Fibroblast of lung (primary cell): ENCODE data around the gene STK16. TPM values are rescaled to one million over a fixed set of nuclear protein-coding genes. Genes with fewer than 3 reads are reported as not detected.

ENCODE experiments used
- DNase-seq, 2 donors: peaks; one replicate each; pipeline versions ENCODE4 v3.0.0 to v3.0.0-alpha.2; 2010; ENCODE audit warnings: low read depth in 2 of 2
- H2AFZ ChIP-seq: 2 replicates; pipeline ENCODE4 v1.5.1; 2012; ENCODE audit warnings: low read length, control low read depth, inconsistent platforms
- H3K27ac ChIP-seq: 2 replicates; pipeline ENCODE4 v1.5.1; 2011; ENCODE audit warnings: low read length, control low read depth; ENCODE audit not compliant: insufficient read depth
- H3K27me3 ChIP-seq: 2 replicates; pipeline ENCODE4 v1.5.1; 2011; ENCODE audit warnings: mild to moderate bottlenecking, low read length; ENCODE audit not compliant: control insufficient read depth, insufficient read depth
- H3K36me3 ChIP-seq: 2 replicates; pipeline ENCODE4 v1.5.1; 2011; ENCODE audit warnings: low read length; ENCODE audit not compliant: control insufficient read depth, insufficient read depth
- H3K4me1 ChIP-seq: 2 replicates; pipeline ENCODE4 v1.5.1; 2011; ENCODE audit warnings: low read length; ENCODE audit not compliant: control insufficient read depth, insufficient read depth; ENCODE audit errors: extremely low read depth
- H3K4me2 ChIP-seq: 2 replicates; pipeline ENCODE4 v1.5.1; 2011; ENCODE audit warnings: low read length, control low read depth; ENCODE audit not compliant: insufficient read depth; ENCODE audit errors: extremely low read depth
- H3K4me3 ChIP-seq, 4 experiments: fragments of 200-600 bp in 1 of 4; sonication (generic) in 1 of 4; replicated peaks in 1 of 4; 2 replicates each; pipeline ENCODE4 v1.5.1; 2011 to 2016; ENCODE audit warnings: low read length in 4 of 4, low read depth in 3 of 4, mild to moderate bottlenecking in 3 of 4, control low read depth in 2 of 4, inconsistent platforms in 1 of 4, mixed read lengths in 1 of 4; ENCODE audit not compliant: insufficient read depth in 1 of 4; ENCODE audit errors: control extremely low read depth in 1 of 4
- H3K79me2 ChIP-seq: 2 replicates; pipeline ENCODE4 v1.5.1; 2012; ENCODE audit warnings: mild to moderate bottlenecking, low read length, inconsistent platforms; ENCODE audit not compliant: control insufficient read depth, insufficient read depth
- H3K9ac ChIP-seq: 2 replicates; pipeline ENCODE4 v1.5.1; 2011; ENCODE audit warnings: mild to moderate bottlenecking, low read length, control low read depth; ENCODE audit not compliant: insufficient read depth
- H3K9me3 ChIP-seq: 2 replicates; pipeline ENCODE4 v1.5.1; 2012; ENCODE audit warnings: low read depth, low read length; ENCODE audit not compliant: control insufficient read depth, insufficient read depth
- H4K20me1 ChIP-seq: 2 replicates; pipeline ENCODE4 v1.5.1; 2011; ENCODE audit warnings: low read length; ENCODE audit not compliant: control insufficient read depth, insufficient read depth; ENCODE audit errors: extremely low read depth
- EZH2 ChIP-seq: IDR thresholded peaks from 2 replicates; pipeline ENCODE4 v1.5.1; 2012; ENCODE audit warnings: low read length, control low read depth, mild to moderate bottlenecking; ENCODE audit errors: missing control alignments
- polyA plus RNA-seq, 2 donors: library from polyadenylated mRNA; depleted of rRNA in 1 of 2; stranded (reverse) in 1 of 2; unstranded in 1 of 2; fragments of >200 nt; gene quantifications; 2 replicates each; pipeline ENCODE4 v1.2.1, GENCODE V29; 2011 to 2012; ENCODE audit warnings: missing spikeins in 1 of 2
- total RNA-seq: library from RNA; depleted of rRNA; stranded (reverse); fragments of >200 nt; gene quantifications from 2 replicates; pipeline ENCODE4 v1.2.1, GENCODE V29; 2014
- TF ChIP-seq, protein P1 (sequence below), 2 donors: IDR thresholded peaks in 1 of 2; conservative IDR thresholded peaks in 1 of 2; 1 replicate in 1 of 2; 2 replicates in 1 of 2; pipeline ENCODE4 v1.5.1; 2011 to 2012; ENCODE audit warnings: low read length in 2 of 2, control low read depth in 1 of 2, inconsistent platforms in 1 of 2, low read depth in 1 of 2, mild to moderate bottlenecking in 1 of 2

The STK16 gene
- total and polyA plus RNA-seq, 2 donors (not counting 1 experiment from before 2014, with no cell fraction given): 30.7 to 35.7 TPM

DNA sequence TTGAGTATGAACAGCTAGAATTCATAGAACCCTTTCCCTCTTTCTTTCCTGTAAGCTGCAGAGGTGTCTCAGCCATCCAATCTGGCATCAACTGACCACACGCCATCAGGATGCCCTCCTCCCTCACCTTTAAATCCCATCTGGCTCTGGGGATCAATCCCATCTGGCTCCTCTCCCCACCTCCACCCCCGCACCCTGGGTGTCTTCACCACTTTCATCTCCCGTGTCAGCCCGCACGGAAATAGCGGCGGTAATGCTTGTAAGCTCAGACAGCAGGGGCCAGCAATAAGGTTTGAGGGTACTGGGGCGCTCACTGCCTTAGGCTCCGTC lies 7.3 kb downstream of the STK16 start:
- H3K4me2 ChIP-seq: peak overlapping the region; percentile 98
- H3K4me1 ChIP-seq: peaks cover 23% of the 10 kb centered on the region
- no peak for DNase-seq
- H3K9ac ChIP-seq: no peak overlapping the region
- H3K27ac ChIP-seq: no peak overlapping the region
- peaks cover 12% of the 10 kb centered on the region for H3K27me3 ChIP-seq
- no peaks in the 10 kb centered on the region for H3K9me3 ChIP-seq
- TF ChIP-seq, protein P1, sequence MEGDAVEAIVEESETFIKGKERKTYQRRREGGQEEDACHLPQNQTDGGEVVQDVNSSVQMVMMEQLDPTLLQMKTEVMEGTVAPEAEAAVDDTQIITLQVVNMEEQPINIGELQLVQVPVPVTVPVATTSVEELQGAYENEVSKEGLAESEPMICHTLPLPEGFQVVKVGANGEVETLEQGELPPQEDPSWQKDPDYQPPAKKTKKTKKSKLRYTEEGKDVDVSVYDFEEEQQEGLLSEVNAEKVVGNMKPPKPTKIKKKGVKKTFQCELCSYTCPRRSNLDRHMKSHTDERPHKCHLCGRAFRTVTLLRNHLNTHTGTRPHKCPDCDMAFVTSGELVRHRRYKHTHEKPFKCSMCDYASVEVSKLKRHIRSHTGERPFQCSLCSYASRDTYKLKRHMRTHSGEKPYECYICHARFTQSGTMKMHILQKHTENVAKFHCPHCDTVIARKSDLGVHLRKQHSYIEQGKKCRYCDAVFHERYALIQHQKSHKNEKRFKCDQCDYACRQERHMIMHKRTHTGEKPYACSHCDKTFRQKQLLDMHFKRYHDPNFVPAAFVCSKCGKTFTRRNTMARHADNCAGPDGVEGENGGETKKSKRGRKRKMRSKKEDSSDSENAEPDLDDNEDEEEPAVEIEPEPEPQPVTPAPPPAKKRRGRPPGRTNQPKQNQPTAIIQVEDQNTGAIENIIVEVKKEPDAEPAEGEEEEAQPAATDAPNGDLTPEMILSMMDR (conservative IDR thresholded peaks at IDR 0.05 in 1 of 2, IDR thresholded peaks at IDR 0.05 in 1 of 2; ENCODE audit: low read depth in 1 of 2, low read length in 2 of 2): no peak
- peak; percentile 54 for TF ChIP-seq EZH2
- peaks cover under 1% of the 10 kb centered on the region for H3K79me2 ChIP-seq
- no peaks in the 10 kb centered on the region for H4K20me1 ChIP-seq
- peaks cover 9% of the 10 kb centered on the region for H3K36me3 ChIP-seq
- H3K4me3 ChIP-seq: peak overlapping the region; percentile 7 to 66 (median 42)
- H2AFZ ChIP-seq: no peak overlapping the region

DNA sequence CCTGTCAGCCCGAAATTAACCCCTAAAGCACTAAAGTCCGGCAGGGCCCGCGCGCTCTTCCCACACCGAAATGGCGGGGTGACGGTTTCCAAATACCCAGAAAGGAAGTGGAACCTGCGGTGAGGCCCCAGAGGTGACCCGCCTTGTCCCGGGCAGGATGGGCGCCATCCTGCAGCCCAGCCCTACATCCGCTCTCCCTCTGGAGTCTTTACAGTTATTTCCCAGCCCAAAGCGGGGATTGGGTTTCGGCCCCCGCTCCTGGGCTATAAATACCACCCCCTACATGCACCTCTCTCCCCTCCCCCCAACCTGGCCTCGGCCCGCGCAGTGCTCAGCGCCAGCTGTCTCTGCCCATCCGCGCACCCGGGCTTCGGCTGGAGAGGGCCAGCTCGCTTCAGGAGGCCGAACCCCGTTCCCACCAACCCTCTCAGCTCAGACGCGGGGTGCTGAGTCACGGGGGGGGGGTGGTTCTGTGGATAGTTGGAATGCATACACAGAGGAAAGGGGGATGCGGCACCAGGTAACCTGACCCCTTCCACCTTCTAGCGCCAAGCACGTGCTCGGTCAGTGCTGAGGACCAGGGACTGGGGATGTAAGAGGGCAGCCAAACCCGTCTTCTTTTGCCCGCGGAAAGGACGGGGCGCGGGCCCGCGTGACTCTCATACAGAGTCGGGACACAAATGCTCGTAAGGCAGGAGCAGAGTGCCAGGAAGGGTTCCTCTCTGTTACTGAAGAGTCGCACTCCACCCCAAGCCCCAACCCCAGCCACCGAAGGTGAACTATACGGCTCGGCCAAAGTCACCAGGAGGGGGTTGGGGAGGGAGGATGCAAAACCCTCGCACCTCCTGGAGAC lies 7.8 kb downstream of the STK16 start, which contains the start of gene TUBA4B:
TUBA4B (plus strand) TSS at position 344 of the 853 bp plus-strand sequence; CDS start at position 509, 165 bp downstream.
- Histone ChIP-seq H3K27ac (peak within 1 kb of the TSS; percentile 10), H3K4me3 (peak within 1 kb of the TSS; percentile 39 to 66 (median 52)), H3K9me3 (no peaks in the 10 kb centered on the region), H3K4me2 (peak within 1 kb of the TSS; percentile 98), H3K27me3 (peaks cover 12% of the 10 kb centered on the region), H3K9ac (peak within 1 kb of the TSS; percentile 40), H3K79me2 (no peaks in the 10 kb centered on the region), H2AFZ (peak within 1 kb of the TSS; percentile 67), H4K20me1 (no peaks in the 10 kb centered on the region), H3K4me1 (peaks cover 23% of the 10 kb centered on the region), H3K36me3 (peaks cover 8% of the 10 kb centered on the region)
- DNase-seq: peak in 1 of 2 donors; percentile 50
- TF ChIP-seq, protein P1 (conservative IDR thresholded peaks at IDR 0.05 in 1 of 2, IDR thresholded peaks at IDR 0.05 in 1 of 2; ENCODE audit: low read depth in 1 of 2, low read length in 2 of 2): no peak
- TF ChIP-seq EZH2: no peak

DNA sequence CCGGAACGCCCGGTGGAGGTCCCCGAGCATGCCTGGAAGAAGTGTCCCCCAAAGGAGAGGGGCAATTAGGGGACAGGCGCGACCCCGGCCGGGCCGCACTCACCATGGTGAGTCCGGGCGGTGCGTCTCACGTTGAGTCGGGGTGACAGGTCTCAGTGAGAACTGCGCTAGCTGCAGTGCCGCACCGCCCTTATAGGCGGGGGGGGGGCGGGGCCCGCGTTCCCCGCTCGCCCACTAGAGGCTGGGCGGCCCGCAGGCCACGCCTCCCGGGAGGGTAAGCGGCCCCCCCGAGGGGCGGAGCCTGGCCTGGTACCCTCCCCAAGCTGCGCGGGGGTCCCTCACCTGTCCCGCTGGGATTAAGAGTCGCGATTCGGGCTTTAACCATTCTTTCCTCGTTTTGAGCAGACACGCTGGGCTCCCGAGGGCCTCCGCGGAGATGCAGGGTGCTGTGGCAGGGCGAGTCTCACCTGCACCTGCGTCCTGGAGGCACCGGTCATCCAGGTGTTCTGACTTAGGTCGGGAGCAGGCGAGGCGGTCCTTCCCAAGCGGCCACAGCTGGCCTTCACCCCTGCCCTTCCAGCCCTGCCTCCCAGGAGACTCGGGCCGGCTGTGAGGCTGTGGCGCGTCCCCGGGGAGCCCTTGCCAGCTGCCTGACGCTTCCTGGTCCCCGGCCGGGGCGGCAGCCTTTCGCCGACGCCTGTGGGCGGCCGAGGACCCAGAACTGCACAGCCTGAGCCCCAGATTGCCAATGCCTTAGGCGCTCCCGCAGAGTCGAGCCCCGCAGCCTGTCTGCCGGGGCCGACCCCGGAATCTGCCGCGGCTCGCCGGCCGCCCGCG lies 8.7 kb downstream of the STK16 start, which contains the start of gene TUBA4A:
TUBA4A (minus strand) TSS at position 166 of the 837 bp plus-strand sequence; CDS start at position 106, 60 bp downstream.
- Histone ChIP-seq H3K9ac (peak within 1 kb of the TSS; percentile 40), H3K79me2 (no peaks in the 10 kb centered on the region), H3K4me3 (peak within 1 kb of the TSS; percentile 39 to 66 (median 52)), H3K27ac (peak within 1 kb of the TSS; percentile 10), H2AFZ (peak within 1 kb of the TSS; percentile 67), H4K20me1 (no peaks in the 10 kb centered on the region), H3K4me1 (peaks cover 20% of the 10 kb centered on the region), H3K9me3 (no peaks in the 10 kb centered on the region), H3K4me2 (peak within 1 kb of the TSS; percentile 98), H3K36me3 (peaks cover 5% of the 10 kb centered on the region), H3K27me3 (peaks cover 12% of the 10 kb centered on the region)
- peak; percentile 74 for TF ChIP-seq EZH2
- TF ChIP-seq, protein P1 (conservative IDR thresholded peaks at IDR 0.05 in 1 of 2, IDR thresholded peaks at IDR 0.05 in 1 of 2; ENCODE audit: low read depth in 1 of 2, low read length in 2 of 2): no peak
- peak; percentile 51 to 52 for DNase-seq
